OCI-LY7 (cell line): ENCODE measurements around the gene PLA2G4D. TPM values are rescaled to one million over a fixed set of nuclear protein-coding genes. Genes with fewer than 3 reads are reported as not detected.
A peak's percentile ranks its signal among the peaks of the same experiment; 100 is the strongest.

Source experiments
- BruUV-seq: library from RNA; stranded (reverse); fragments of 400-500 nt; replicated peaks from 2 replicates; lab custom pipeline; 2021; lab: Mats Ljungman, UMichigan
- CTCF ChIA-PET: fragments of 300-600 bp; sonication (Branson Sonifier 250); formaldehyde crosslinking; loops from one replicate; lab custom pipeline; 2022; ENCODE audit warnings: antibody characterized with exemption; ENCODE audit not compliant: unreplicated experiment; lab: Charles Lee
- POLR2A ChIA-PET: fragments of 300-600 bp; sonication (Branson Sonifier 250); formaldehyde crosslinking; loops from one replicate; lab custom pipeline; 2022; ENCODE audit warnings: antibody characterized with exemption; lab: Charles Lee
- DNase-seq: peaks from one replicate; pipeline ENCODE4 v3.0.0-alpha.2; 2015; ENCODE audit warnings: low spot score
- H2AFZ ChIP-seq: fragments of 200-600 bp; sonication (generic), shearing (Covaris generic); 2 replicates; pipeline ENCODE4 v1.6.1; 2014; ENCODE audit warnings: mild to moderate bottlenecking, antibody characterized with exemption, low read length, moderate library complexity
- H3K27ac ChIP-seq: fragments of 200-600 bp; sonication (generic); 2 replicates; pipeline ENCODE4 v1.5.1; 2014; ENCODE audit warnings: mixed run types, low read depth, mild to moderate bottlenecking, moderate library complexity, low read length, inconsistent platforms; ENCODE audit not compliant: poor library complexity, severe bottlenecking
- H3K36me3 ChIP-seq: fragments of 200-600 bp; sonication (generic); 2 replicates; pipeline ENCODE4 v1.6.1; 2014; ENCODE audit warnings: mild to moderate bottlenecking, antibody characterized with exemption, low read length, moderate library complexity, mixed read lengths; ENCODE audit not compliant: insufficient read depth
- H3K4me1 ChIP-seq: fragments of 200-600 bp; sonication (generic); 2 replicates; pipeline ENCODE4 v1.5.1; 2014; ENCODE audit warnings: mild to moderate bottlenecking, low read length; ENCODE audit not compliant: insufficient read depth, poor library complexity, severe bottlenecking
- H3K4me2 ChIP-seq: fragments of 200-600 bp; sonication (generic); 2 replicates; pipeline ENCODE4 v1.6.1; 2014; ENCODE audit warnings: mild to moderate bottlenecking, low read length
- H3K4me3 ChIP-seq: fragments of 200-600 bp; sonication (generic); 2 replicates; pipeline ENCODE4 v1.5.1; 2014; ENCODE audit warnings: mild to moderate bottlenecking, low read depth, low read length; ENCODE audit not compliant: poor library complexity, severe bottlenecking
- H3K79me2 ChIP-seq: fragments of 200-600 bp; sonication (generic); 2 replicates; pipeline ENCODE4 v1.6.1; 2016; ENCODE audit warnings: low read depth, mild to moderate bottlenecking, low read length, moderate library complexity, mixed read lengths; ENCODE audit not compliant: insufficient read depth
- H3K9me2 ChIP-seq: fragments of 200-600 bp; sonication (generic); 2 replicates; pipeline ENCODE4 v1.6.1; 2016; ENCODE audit warnings: mild to moderate bottlenecking, low read length, mixed read lengths; ENCODE audit not compliant: insufficient read depth
- H3K9me3 ChIP-seq: fragments of 200-600 bp; sonication (generic); 2 replicates; pipeline ENCODE4 v1.6.1; 2014; ENCODE audit warnings: mild to moderate bottlenecking, mixed run types, low read length, mixed read lengths
- H4K20me1 ChIP-seq: fragments of 200-600 bp; sonication (generic); 2 replicates; pipeline ENCODE4 v1.6.1; 2014; ENCODE audit warnings: mild to moderate bottlenecking, antibody characterized with exemption, low read length, moderate library complexity, mixed read lengths; ENCODE audit not compliant: insufficient read depth
- CTCF ChIP-seq: fragments of 200-600 bp; sonication (generic); conservative IDR thresholded peaks from 2 replicates; pipeline ENCODE4 v1.5.1; 2014; ENCODE audit warnings: mild to moderate bottlenecking, antibody characterized with exemption, low read length, moderate library complexity, mixed read lengths
- EZH2phosphoT487 ChIP-seq: fragments of 200-600 bp; sonication (generic); IDR thresholded peaks from 2 replicates; pipeline ENCODE4 v1.6.1; 2018; ENCODE audit warnings: low read depth, borderline replicate concordance, mild to moderate bottlenecking, mixed run types, antibody characterized with exemption, low read length, moderate library complexity, mixed read lengths
- intact Hi-C: fragments of 100-400 bp; cut with micrococcal nuclease; formaldehyde crosslinking; loops from one replicate; pipeline ENCODE4 v1.10.0; 2022; ENCODE audit not compliant: unreplicated experiment
- total RNA-seq, 2 experiments: library from RNA; depleted of rRNA in 1 of 2; stranded (reverse); fragments of >200 nt in 1 of 2; shearing (Covaris generic) in 1 of 2; gene quantifications; 2 replicates each; pipeline ENCODE4 v1.2.3, GENCODE V29; 2014 to 2022

The PLA2G4D gene
- total RNA-seq, 2 experiments from 2014 or later = not detected

DNA sequence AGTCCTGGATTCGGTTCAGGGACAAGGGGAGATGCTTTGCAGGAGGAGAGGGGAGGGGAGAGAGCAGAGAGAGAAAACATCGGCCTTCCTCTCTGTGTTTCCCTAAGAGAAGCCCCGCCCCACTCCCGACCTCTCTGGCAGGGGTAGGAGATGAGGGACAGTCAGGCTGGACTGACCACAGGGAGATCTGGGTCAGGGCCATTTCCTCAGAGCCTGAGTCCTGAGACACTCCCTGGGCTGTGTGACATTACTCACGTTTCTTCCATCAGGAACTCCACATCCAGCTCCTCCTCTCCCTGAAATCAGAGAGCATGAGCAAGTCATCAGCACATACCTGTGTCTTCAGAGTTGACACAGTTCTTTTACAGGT lies 9.1 kb downstream of the PLA2G4D start:
- Histone ChIP-seq H2AFZ (no peak overlapping the region), H3K4me2 (no peak overlapping the region), H3K36me3 (no peaks in the 10 kb centered on the region), H3K27ac (no peak overlapping the region), H3K9me2 (no peaks in the 10 kb centered on the region), H3K4me3 (no peak overlapping the region), H3K79me2 (no peaks in the 10 kb centered on the region), H4K20me1 (no peaks in the 10 kb centered on the region), H3K4me1 (no peaks in the 10 kb centered on the region), H3K9me3 (no peaks in the 10 kb centered on the region)
- TF ChIP-seq EZH2phosphoT487 (no peak), CTCF (no peak)
- DNase-seq = no peak
- no TSS peak for BruUV-seq
- CTCF ChIA-PET = interaction anchor here (0.5 to 1.0 kb wide), 2 partner anchors 13 to 63 kb away, joined by 3 to 4 read pairs; no protein-coding TSS in a partner anchor
- intact Hi-C loops = no loop called here
- POLR2A ChIA-PET = no interaction called here

- no peak overlapping the region for H2AFZ ChIP-seq
- H3K9me2 ChIP-seq = no peaks in the 10 kb centered on the region
- TF ChIP-seq CTCF (peak; percentile 89), EZH2phosphoT487 (no peak)
- no peaks in the 10 kb centered on the region for H3K4me1 ChIP-seq
- intact Hi-C loops = loop anchor here (1.0 to 5.0 kb wide), 3 partner anchors 18 to 95 kb away; no protein-coding TSS in a partner anchor
- no peaks in the 10 kb centered on the region for H3K9me3 ChIP-seq
- H4K20me1 ChIP-seq = no peaks in the 10 kb centered on the region
- no peak overlapping the region for H3K4me3 ChIP-seq
- no peak overlapping the region for H3K4me2 ChIP-seq
- CTCF ChIA-PET = interaction anchor here (0.5 to 1.0 kb wide), 2 partner anchors 12 to 62 kb away, joined by 3 to 4 read pairs; no protein-coding TSS in a partner anchor
- peak; percentile 54 for DNase-seq
- no peaks in the 10 kb centered on the region for H3K36me3 ChIP-seq
- POLR2A ChIA-PET = interaction anchor here (1.5 kb wide), 1 partner anchor 15 kb away, joined by 3 read pairs; no protein-coding TSS in a partner anchor
- no peak overlapping the region for H3K27ac ChIP-seq
- BruUV-seq = no TSS peak
- no peaks in the 10 kb centered on the region for H3K79me2 ChIP-seq
Observed at GRCh38 chr15:42084465-42085235, 9.7 kb downstream of the PLA2G4D start.

- Histone ChIP-seq H3K4me2 (no peak overlapping the region), H3K4me1 (no peaks in the 10 kb centered on the region), H3K79me2 (no peaks in the 10 kb centered on the region), H3K27ac (no peak overlapping the region), H3K9me3 (no peaks in the 10 kb centered on the region), H3K9me2 (no peaks in the 10 kb centered on the region), H4K20me1 (no peaks in the 10 kb centered on the region), H3K36me3 (no peaks in the 10 kb centered on the region), H2AFZ (no peak overlapping the region), H3K4me3 (no peak overlapping the region)
- no TSS peak for BruUV-seq
- intact Hi-C loops = loop anchor here (1.0 to 5.0 kb wide), 3 partner anchors 18 to 95 kb away; no protein-coding TSS in a partner anchor
- POLR2A ChIA-PET = interaction anchor here (1.5 kb wide), 1 partner anchor 14 kb away, joined by 3 read pairs; no protein-coding TSS in a partner anchor
- no peak for DNase-seq
- TF ChIP-seq CTCF (no peak), EZH2phosphoT487 (no peak)
- CTCF ChIA-PET = no interaction called here
Observed at GRCh38 chr15:42083916-42084315, 10.4 kb downstream of the PLA2G4D start.
